ENCODE results near the gene AP3S1.
"Not testable (repeated sequence)": the region's sequence is repeated elsewhere in the genome, so short reads cannot be mapped to it uniquely, and the experiment has no call there.

AP3S1 gene

GRCh38 chr5:115841382-115842088 lies at the start of gene AP3S1, which contains the start of gene ATG12:
Gene AP3S1 (plus strand): TSS chr5:115841935. CDS start chr5:115842038, 103 bp downstream.
Gene ATG12 (minus strand): TSS chr5:115841565. CDS start chr5:115841552, 13 bp downstream.
- ATAC-seq, result peak; percentile 88

DNA sequence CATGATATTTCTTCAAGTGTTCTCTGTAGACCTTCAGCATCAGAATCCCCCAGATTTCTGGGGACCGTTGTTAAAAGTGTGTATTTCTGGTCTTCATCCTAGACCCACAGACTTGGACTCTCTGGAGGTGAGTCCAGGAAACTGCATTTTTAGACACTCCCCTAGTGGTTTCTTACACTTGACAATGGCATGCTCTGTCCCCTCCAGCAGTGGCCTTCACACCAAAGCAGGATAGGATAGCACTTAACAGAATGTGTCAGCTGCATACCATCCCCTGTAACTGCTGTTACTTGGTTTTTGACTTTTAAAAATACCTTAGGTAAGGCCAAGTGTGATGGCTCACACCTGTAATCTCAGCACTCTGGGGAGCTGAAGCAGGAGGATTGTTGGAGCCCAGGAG lies 46.0 kb upstream of the AP3S1 start:
- no peak for ATAC-seq

GRCh38 chr5:115796656-115797055 lies 45.1 kb upstream of the AP3S1 start:
- no peak for ATAC-seq

- ATAC-seq, result no peak
These were observed 43.5 kb upstream of the AP3S1 start for GRCh38 chr5:115798252-115798651.

- ATAC-seq, result no peak
These were observed 41.6 kb upstream of the AP3S1 start for GRCh38 chr5:115800108-115800507.

- ATAC-seq, result no peak
These were observed 40.6 kb upstream of the AP3S1 start for GRCh38 chr5:115801152-115801551.

DNA sequence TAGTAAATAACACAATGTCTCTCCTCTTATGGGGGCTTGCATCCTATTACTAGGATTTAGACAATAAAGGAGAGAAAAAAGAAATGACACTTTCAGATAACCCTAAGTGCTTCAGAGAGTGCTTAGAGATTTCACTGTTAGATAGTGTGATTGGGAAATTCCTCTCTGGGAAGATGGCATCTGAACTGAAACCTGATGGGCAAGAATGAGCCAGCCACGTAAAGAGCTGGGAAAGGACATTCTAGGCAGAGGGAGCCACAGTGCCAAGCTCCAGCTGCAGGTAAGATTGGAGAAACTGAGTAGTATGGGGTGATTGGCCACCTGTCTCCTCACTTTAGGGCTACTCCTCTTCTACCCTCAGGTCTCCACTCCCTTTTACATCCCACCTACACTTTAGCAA lies 39.8 kb upstream of the AP3S1 start:
- no peak for ATAC-seq

- no peak for ATAC-seq
These were observed 34.6 kb upstream of the AP3S1 start for GRCh38 chr5:115806986-115807653.

GRCh38 chr5:115807654-115808052 lies 34.1 kb upstream of the AP3S1 start:
- ATAC-seq, result no peak

DNA sequence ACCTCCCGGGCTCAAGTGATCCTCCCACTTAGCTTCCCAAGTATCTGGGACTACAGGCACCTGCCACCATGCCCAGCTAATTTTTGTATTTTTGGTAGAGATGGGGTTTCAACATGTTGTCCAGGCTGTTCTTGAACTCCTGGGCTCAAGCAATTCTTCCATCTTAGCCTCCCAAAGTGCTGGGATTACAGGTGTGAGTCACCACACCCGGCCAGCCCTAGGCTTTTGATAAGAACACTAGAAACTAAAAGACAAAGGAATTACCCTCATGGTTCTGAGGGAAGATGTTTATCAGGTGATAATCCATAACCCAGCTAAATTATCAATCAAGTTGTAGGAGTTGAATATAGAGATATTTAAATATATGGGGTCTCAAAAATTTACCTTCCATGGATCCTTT lies 33.7 kb upstream of the AP3S1 start:
- not testable (repeated sequence) for ATAC-seq

- no peak for ATAC-seq
These were observed 31.8 kb upstream of the AP3S1 start for GRCh38 chr5:115809946-115810345.

DNA sequence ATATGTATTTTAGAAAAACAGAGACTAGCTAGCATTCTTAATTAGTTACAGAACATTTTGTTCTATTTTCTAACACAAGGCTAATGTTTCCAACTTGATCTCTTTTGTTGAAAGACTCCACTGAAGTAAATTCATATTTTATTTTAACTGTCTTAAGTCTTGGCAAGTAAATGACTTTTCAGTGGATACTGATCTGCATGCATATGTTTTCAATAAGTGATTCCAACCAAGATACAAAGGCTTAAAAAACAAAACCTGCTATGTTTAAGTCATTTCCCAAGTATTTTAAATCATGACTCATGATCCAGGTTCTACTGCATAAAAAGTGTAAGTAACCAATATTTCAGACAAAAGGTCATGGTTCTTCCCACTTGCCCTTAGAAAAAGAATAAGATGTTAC lies 31.0 kb upstream of the AP3S1 start:
- no peak for ATAC-seq

DNA sequence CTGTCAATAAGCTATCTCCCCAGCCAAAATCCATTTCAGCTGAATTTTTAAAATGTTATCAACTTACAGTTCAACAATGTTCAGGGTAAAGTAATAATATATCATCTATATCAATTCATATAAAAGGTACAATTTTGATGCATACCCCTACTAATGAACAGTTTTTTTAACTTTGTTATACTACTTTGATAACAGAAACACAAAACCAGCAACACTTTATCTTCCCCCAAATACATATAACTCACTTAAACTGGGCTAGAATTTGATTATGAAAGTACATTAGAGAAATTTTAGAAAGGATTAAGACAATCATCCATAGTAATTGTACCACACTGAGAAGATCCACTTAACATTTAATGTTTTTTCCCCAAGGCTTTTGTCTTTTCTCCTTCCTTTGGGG lies 30.3 kb upstream of the AP3S1 start:
- no peak for ATAC-seq

DNA sequence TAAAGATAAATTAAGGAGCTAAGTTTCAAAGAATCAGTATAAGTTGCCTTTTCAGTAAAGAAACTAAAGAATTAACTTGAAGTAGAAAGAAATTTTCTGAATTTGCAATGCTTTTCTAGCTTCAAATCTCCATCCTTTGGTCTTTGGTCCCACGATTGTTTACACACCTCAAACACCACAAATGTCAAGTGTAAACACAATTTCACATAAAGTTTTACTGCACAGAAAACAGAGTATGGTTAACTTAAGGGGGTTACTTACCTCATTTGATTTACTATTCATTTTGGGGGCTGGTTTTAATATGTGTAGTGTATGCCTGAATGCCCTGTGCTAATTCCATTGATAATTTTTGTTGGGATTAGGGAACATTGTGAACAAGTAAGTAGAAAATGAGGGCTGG lies 29.4 kb upstream of the AP3S1 start:
- ATAC-seq, result no peak

- ATAC-seq, result no peak
These were observed 28.0 kb upstream of the AP3S1 start for GRCh38 chr5:115813719-115814118.

- no peak for ATAC-seq
These were observed 26.6 kb upstream of the AP3S1 start for GRCh38 chr5:115815006-115815692.

DNA sequence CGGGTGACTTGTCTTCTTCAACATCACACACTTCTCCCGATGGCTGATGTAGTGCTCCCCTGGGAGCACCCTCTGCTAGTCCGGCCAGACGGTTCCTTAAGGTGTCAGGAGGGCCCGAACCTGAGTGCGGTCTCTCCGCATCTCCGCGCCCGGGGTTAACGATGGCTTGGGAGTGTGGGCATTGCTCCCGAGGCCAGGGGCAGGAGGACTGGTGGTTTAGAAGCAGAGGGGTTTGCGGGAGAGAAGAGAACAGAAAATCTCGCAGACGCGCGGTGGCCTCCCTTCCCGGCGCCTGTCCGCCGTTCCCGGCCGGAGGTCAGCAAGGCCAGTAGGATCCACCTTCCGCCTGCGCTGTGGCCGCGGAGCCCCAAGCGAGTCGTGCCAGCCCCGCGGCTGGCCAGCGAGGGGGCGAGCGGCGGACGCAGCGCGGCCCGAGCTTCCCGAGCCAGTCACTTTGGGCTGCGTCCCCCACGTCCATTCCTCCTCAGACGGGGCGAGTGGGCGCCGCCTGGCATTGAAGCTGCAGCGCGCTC lies 26.0 kb upstream of the AP3S1 start:
- ATAC-seq, result no peak

- ATAC-seq, result peak; percentile 24 to 48
These were observed 25.3 kb upstream of the AP3S1 start, which contains the start of gene CDO1 for GRCh38 chr5:115816226-115817081. Gene CDO1 (minus strand): TSS chr5:115816659. CDS start chr5:115816397, 262 bp downstream.

GRCh38 chr5:115817386-115817785 lies 24.3 kb upstream of the AP3S1 start:
- no peak for ATAC-seq

GRCh38 chr5:115818821-115819220 lies 22.9 kb upstream of the AP3S1 start:
- no peak for ATAC-seq

DNA sequence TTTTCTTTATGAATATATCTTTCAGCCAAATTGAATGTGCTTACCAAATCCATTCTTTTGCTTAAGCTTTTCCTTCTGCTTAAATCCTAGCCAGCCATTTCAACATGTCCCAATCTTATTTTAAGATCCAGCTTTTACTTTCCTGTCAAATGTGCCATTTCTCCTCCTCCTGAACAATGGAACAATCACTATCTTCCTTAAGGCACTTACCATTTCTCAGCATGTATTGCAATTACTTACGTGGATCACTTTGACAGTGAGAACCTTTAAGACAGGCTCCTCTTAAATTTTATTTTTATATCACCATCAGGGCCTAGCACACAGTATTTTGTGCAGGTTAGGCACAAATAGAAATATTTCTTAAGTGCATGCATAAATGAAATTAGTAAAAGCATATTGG lies 20.9 kb upstream of the AP3S1 start:
- ATAC-seq, result no peak

DNA sequence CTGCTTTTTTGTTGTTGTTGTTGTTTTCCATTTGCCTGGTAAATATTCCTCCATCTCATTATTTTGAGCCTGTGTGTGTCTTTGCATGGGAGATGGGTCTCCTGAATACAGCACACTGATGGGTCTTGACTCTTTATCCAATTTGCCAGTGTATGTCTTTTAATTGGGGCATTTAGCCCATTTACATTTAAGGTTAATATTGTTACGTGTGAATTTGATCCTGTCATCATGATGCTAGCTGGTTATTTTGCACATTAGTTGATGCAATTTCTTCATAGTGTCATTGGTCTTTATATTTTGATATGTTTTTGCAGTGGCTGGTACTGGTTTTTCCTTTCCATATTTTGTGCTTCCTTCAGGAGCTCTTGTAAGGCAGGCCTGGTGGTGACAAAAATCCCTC lies 16.8 kb upstream of the AP3S1 start:
- not testable (repeated sequence) for ATAC-seq

Measured in activated CD4-positive, CD25-positive, alpha-beta regulatory T cell treated with anti-CD3 and anti-CD28 coated beads, Interleukin-2, amount 50 U/mL, for 24 hours (primary cell).